Suprapubic skin (tissue), 4 donors: ENCODE data around the gene MED17.

Experiments
- POLR2A ChIP-seq, 2 donors: fragments of 450-650 bp; IDR thresholded peaks; one replicate each; pipeline ENCODE4 v1.6.1; 2017; ENCODE audit warnings: antibody characterized with exemption in 2 of 2, mild to moderate bottlenecking in 2 of 2, moderate library complexity in 2 of 2
- POLR2AphosphoS5 ChIP-seq, 3 donors: sonication (generic); formaldehyde crosslinking; IDR thresholded peaks; one replicate each; pipeline ENCODE4 v1.6.1; 2017; ENCODE audit warnings: antibody characterized with exemption in 3 of 3
- TF ChIP-seq, protein P1 (sequence below), 2 donors: fragments of 200-600 bp in 1 of 2; fragments of 450-650 bp in 1 of 2; sonication (generic) in 1 of 2; IDR thresholded peaks; one replicate each; pipeline ENCODE4 v1.5.1; 2016 to 2019; ENCODE audit warnings: antibody characterized with exemption in 2 of 2, mild to moderate bottlenecking in 1 of 2, moderate library complexity in 1 of 2

DNA sequence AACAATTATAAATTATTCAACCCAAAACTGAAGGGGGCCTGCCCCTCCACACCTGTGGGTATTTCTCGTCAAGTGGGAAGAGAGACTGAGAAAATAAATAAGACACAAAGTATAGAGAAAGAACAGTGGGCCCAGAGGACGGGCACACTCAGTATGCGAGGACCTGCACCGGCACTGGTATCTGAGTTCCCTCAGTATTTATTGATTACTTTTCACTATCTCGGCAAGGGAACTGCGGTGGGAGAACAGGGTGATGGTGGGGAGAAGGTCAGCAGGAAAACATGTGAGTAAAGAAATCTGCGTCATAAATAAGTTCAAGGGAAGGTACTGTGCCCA, 39.4 kb upstream of the MED17 start:
- TF ChIP-seq POLR2AphosphoS5 (IDR thresholded peaks at IDR 0.05) = no peak
- no peak for TF ChIP-seq POLR2A (IDR thresholded peaks at IDR 0.05)
- TF ChIP-seq, protein P1, sequence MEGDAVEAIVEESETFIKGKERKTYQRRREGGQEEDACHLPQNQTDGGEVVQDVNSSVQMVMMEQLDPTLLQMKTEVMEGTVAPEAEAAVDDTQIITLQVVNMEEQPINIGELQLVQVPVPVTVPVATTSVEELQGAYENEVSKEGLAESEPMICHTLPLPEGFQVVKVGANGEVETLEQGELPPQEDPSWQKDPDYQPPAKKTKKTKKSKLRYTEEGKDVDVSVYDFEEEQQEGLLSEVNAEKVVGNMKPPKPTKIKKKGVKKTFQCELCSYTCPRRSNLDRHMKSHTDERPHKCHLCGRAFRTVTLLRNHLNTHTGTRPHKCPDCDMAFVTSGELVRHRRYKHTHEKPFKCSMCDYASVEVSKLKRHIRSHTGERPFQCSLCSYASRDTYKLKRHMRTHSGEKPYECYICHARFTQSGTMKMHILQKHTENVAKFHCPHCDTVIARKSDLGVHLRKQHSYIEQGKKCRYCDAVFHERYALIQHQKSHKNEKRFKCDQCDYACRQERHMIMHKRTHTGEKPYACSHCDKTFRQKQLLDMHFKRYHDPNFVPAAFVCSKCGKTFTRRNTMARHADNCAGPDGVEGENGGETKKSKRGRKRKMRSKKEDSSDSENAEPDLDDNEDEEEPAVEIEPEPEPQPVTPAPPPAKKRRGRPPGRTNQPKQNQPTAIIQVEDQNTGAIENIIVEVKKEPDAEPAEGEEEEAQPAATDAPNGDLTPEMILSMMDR (IDR thresholded peaks at IDR 0.05) = no peak
